UCSD-AML1 (cell line): Measurements from ENCODE around the gene MRPL4.
"Not testable (repeated sequence)": the region's sequence is repeated elsewhere in the genome, so short reads cannot be mapped to it uniquely, and the experiment has no call there.

Experiments
- DNase-seq: peaks from one replicate; lab custom pipeline; 2025; ENCODE audit not compliant: unreplicated experiment; lab: John Stamatoyannopoulos, UW

The MRPL4 gene

GRCh38 chr19:10230173-10230860 is 21.7 kb upstream of the MRPL4 start:
- DNase-seq, result no peak

DNA sequence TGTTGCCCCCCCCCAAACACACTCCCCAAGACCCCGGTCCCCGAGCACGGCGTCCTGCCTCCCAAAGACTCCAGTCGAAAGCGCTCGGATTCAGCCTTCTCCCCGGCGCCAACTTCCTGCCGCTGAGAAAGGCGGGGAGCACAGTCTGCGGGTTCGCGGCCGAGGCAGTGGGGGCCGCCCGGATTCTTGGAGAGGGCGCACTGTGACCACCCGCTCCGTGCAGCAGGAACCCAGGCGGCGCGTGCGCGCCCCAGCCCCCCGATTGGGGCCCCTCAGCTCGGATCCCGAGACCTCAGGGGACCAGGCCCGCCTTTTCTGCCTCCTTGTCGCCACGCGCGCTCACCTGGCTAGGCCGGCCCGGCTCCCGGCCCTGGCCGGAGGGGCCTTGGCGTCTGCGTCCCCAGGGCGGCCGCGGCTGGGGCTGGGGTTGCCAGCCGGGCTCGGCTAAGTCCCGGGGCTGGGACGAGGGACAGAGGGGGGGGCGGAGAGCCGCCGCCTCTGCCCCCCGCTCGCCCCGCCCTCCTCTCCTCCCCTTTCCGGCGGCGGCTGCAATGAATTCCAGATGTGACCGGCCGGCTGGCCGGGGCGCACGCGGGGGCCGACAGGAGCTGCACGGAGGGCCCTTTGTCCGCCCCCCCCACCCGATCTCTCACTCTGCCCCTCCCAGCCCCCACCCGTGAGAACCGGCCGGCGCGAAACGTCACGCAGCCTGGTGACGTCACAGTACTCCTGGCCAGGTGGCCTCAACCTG is 21.0 kb upstream of the MRPL4 start, which contains the start of gene S1PR2:
S1PR2 (minus strand) TSS at position 471 of the 751 bp plus-strand sequence. CDS start 6,426 bp downstream, outside the sequence.
- peak; percentile 80 for DNase-seq

DNA sequence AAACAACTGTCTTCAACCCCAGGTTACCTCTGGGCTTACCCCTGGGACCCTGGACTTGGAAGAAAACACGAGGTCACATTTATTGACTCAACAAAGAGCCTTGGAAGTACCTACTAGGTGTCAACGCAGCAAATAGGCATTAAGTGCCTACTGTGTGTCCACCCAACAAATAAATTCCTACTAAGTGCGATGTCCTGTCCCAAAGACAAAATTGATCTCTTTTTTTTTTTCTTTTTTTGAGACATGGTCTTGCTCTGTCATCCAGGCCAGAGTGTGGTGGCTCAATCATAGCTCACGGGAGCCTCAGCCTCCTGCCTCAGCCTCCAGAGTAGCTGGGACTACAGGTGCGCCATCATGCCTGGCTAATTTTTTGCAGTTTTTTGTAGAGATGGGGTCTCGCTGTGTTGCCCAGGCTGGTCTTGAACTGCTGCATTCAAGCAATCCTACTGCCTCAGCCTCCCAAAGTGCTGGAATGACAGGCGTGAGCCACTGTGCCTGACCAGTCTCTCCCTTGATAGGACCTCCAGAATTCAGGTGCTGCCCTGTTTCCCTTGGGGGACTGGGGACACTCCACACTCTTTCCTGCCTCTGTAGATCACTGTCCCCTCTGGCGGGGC is 20.3 kb upstream of the MRPL4 start:
- DNase-seq, result no peak

DNA sequence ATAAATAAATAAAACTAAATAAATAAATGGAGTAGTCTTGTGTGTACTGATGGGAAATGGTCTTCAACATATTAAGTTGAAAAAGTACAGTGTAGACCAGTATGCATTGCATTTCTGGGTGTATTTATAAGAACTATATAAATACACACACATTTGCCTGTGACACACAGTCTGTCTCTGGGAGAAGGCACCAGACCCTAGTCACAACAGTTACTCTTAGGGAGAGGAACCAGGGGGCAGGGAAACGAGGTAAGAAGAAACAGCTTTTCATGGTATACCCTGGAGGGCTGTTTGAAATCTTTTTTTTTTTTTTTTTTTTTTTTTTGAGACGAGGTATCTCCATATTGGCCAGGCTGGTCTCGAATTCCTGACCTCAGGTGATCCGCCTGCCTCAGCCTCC is 18.1 kb upstream of the MRPL4 start:
- DNase-seq, result no peak

GRCh38 chr19:10235003-10235402 is 17.0 kb upstream of the MRPL4 start:
- no peak for DNase-seq

- DNase-seq, result not testable (repeated sequence)
Observed at GRCh38 chr19:10235409-10235808, 16.6 kb upstream of the MRPL4 start.

- DNase-seq, result no peak
Observed at GRCh38 chr19:10237702-10238101, 14.3 kb upstream of the MRPL4 start.

GRCh38 chr19:10238172-10238783 is 13.7 kb upstream of the MRPL4 start:
- no peak for DNase-seq

GRCh38 chr19:10241826-10242449 is 10.1 kb upstream of the MRPL4 start:
- not testable (repeated sequence) for DNase-seq

DNA sequence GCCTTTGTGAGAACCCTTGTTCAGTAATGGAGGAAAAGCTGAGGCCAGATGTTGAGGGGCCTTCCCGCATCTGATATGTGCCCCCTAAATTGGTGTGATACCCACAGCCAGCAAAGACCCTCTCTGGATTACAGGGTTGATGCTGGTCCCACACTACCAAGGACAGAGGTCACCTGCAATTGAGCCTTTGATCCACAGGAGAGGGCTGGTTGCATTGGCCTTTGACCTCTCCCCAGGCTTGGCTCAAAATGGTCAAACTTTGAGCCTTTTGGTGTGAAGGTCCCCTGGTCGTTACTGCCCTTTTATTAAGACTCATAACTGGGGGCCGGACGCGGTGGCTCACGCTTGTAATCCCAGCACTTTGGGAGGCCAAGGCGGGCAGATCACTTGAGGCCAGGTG is 8.4 kb upstream of the MRPL4 start:
- no peak for DNase-seq

DNA sequence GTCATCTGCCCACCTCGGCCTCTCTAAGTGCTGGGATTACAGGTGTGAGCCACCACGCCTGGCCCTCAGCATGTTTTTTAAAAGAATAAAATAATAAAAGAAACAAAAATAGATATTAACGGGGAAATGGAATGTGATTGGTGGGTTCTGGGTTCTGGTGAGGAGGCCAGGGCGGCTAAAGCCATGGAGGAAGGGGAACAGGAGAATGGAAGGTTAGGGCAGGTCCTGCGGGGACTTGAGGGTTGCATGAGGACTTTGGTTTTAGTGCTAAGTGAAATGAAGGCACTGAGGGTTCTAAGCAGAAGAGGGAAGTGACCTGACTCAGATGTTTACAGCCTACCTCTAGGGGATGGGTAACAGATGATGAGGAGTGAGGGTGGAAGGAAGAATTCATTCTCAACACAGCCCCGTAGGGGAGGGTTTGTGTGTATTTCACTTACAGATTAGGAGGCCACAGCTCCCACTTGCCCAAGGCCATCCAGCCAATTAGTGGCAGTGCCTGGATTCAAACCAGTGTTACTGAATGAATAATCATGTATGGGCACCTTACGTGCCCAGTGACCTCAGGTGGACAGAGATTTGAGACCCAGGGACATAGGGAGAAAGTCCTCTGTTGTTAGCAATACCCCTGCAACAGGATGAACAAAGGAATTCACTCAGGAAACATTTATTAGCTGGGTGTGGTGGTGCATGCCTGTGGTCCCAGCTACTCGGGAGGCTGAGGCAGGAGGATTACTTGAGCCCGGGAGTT is 6.7 kb upstream of the MRPL4 start:
- no peak for DNase-seq

GRCh38 chr19:10246511-10246910 is 5.5 kb upstream of the MRPL4 start:
- no peak for DNase-seq

DNA sequence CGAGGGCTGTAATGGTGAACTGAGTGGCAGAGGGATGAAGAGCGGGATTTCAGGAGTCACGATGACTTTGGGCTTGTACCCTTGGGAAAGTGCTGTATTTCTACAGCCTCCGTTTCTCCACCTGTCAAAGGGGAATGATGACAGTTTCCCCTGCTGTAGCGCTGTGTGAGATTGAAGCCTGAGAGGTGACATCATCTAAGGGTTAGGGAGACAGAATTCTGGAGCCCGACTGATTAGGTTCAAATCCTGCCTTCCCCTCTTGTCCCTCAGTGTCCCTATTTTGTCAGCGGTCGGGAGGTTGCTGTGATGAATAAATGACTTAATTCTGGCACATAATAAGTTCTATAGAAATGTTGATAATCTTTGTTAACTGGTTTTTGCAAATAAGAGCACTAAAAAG is 693 bp downstream of the MRPL4 start:
- no peak for DNase-seq

DNA sequence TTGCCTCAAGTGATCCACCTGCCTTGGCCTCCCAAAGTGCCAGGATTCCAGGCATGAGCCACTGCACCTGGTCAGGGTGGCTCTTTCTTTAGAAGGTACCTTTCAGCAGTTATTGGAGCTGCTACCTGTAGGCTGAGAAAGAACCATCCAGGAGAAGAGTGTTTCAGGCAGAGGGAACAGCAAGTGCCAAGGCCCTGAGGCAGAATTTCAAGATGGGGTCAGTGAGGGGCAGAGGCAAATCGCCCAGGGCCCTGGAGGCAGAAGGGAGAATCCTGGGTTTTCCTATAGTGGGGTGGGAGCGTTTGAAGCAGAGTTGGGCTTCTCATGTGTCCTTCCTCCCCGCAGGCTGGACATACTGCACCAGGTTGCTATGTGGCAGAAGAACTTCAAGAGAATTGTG is 2.2 kb downstream of the MRPL4 start:
- DNase-seq, result no peak

- DNase-seq, result no peak
Observed at GRCh38 chr19:10255358-10255757, 3.3 kb downstream of the MRPL4 start.

DNA sequence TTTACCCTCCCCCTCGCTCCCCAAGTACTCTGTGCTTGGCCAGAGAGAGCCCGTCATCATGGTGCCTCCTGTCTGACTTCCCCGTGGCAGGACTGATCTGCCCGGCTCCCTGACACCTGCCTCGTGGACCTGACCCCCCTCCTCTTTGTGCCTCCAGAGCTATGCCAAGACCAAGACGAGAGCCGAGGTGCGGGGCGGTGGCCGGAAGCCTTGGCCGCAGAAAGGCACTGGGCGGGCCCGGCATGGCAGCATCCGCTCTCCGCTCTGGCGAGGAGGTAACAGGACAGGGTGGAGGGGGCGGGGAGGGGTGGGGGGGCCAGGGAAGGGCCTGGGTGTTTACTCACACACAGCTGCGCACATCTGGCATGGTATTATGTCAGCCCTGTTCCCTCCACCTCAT is 4.5 kb downstream of the MRPL4 start:
- no peak for DNase-seq

GRCh38 chr19:10256970-10257615 is 5.1 kb downstream of the MRPL4 start:
- DNase-seq, result no peak

DNA sequence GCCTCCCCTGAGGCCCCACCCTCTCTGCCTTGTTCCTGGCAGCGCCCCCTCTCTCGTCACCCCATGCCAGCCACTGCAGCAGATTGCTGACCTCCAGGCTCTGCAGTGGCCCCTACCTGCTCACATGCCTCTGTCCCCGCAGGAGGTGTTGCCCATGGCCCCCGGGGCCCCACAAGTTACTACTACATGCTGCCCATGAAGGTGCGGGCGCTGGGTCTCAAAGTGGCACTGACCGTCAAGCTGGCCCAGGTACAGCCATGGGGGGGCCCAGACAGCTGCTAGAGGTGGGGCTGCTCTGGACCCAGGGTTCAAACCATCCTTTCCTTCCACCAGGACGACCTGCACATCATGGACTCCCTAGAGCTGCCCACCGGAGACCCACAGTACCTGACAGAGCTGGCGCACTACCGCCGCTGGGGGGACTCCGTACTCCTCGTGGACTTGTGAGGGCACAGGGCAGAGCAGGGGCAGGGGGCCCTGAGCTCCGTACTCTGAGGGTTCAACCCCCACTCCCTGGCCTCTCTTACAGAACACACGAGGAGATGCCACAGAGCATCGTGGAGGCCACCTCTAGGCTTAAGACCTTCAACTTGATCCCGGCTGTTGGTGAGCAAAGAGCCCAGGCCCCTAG is 6.2 kb downstream of the MRPL4 start:
- DNase-seq, result no peak

DNA sequence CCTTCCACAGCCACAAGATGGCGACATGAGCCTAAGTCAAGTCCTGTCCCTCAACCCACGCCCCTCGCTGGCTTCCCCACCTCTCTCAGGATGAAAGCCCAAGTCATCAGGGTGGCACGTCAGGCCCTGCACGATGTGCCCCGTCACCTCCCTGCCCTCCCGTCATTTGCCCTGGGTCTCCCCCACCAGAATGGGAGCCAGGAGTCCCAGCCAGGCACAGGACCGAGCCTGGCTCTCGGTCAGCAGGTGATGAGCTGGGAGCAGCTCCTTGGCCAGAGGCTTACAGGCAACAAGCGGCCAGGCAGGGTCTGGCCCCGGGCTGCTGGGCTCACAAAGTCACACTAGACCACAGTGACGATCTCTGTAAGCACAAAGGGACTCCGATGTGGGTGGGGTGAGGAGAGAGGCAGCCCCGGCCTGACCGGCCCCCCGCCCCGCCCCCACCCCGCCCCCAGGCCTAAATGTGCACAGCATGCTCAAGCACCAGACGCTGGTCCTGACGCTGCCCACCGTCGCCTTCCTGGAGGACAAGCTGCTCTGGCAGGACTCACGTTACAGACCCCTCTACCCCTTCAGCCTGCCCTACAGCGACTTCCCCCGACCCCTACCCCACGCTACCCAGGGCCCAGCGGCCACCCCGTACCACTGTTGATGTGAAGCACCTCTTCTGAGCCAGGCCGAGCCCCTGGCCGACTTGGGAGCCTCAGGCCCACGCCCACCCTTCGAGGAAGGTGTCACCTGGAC is 7.3 kb downstream of the MRPL4 start:
- DNase-seq, result peak; percentile 77
